MM.1S (cell line): ENCODE data around the gene HDAC1.

Experiments
- DNase-seq: peaks from one replicate; pipeline ENCODE4 v3.0.0-alpha.2; 2015
- H2AFZ ChIP-seq: fragments of 300-600 bp; sonication (generic); 2 replicates; pipeline ENCODE4 v1.6.0; 2016; ENCODE audit warnings: antibody characterized with exemption, low read length
- H3F3A ChIP-seq: fragments of 300-600 bp; sonication (generic); 2 replicates; pipeline ENCODE4 v1.6.1; 2016; ENCODE audit warnings: mild to moderate bottlenecking, antibody characterized with exemption, low read length, moderate library complexity, mixed read lengths; ENCODE audit not compliant: insufficient read depth
- H3K27ac ChIP-seq: fragments of 300-600 bp; sonication (generic); 2 replicates; pipeline ENCODE4 v1.5.1; 2016; ENCODE audit warnings: mild to moderate bottlenecking, low read length
- H3K27me3 ChIP-seq: fragments of 300-600 bp; sonication (generic); replicated peaks from 2 replicates; pipeline ENCODE4 v1.6.0; 2016; ENCODE audit warnings: low read length; ENCODE audit not compliant: insufficient read depth
- H3K36me3 ChIP-seq: fragments of 300-600 bp; sonication (generic); replicated peaks from 2 replicates; pipeline ENCODE4 v1.6.1; 2016; ENCODE audit warnings: mild to moderate bottlenecking, low read length, mixed read lengths; ENCODE audit not compliant: insufficient read depth
- H3K4me1 ChIP-seq: fragments of 300-600 bp; sonication (generic); 2 replicates; pipeline ENCODE4 v1.6.1; 2016; ENCODE audit warnings: low read length, mixed read lengths
- H3K4me2 ChIP-seq: fragments of 300-600 bp; sonication (generic); 2 replicates; pipeline ENCODE4 v1.6.0; 2016; ENCODE audit warnings: low read depth, low read length
- H3K4me3 ChIP-seq: fragments of 300-600 bp; sonication (generic); 2 replicates; pipeline ENCODE4 v1.5.1; 2016; ENCODE audit warnings: low read length, mixed read lengths
- H3K79me2 ChIP-seq: fragments of 300-600 bp; sonication (generic); 2 replicates; pipeline ENCODE4 v1.6.1; 2016; ENCODE audit warnings: mixed run types, low read length, mixed read lengths
- H3K9ac ChIP-seq: fragments of 300-600 bp; sonication (generic); 2 replicates; pipeline ENCODE4 v1.6.1; 2016; ENCODE audit warnings: low read length, mixed read lengths
- H3K9me2 ChIP-seq: fragments of 300-600 bp; sonication (generic); replicated peaks from 2 replicates; pipeline ENCODE4 v1.6.1; 2016; ENCODE audit warnings: mild to moderate bottlenecking, low read length, mixed read lengths; ENCODE audit not compliant: insufficient read depth
- H3K9me3 ChIP-seq: fragments of 300-600 bp; sonication (generic); replicated peaks from 2 replicates; pipeline ENCODE4 v1.6.1; 2016; ENCODE audit warnings: mild to moderate bottlenecking, low read length, mixed read lengths; ENCODE audit not compliant: insufficient read depth
- H4K20me1 ChIP-seq: fragments of 300-600 bp; sonication (generic); 2 replicates; pipeline ENCODE4 v1.6.1; 2016; ENCODE audit warnings: mild to moderate bottlenecking, low read length, moderate library complexity, mixed read lengths; ENCODE audit not compliant: insufficient read depth
- EZH2 ChIP-seq: fragments of 300-600 bp; sonication (generic); optimal IDR thresholded peaks from 2 replicates; pipeline ENCODE3; 2017; ENCODE audit warnings: low read depth, mild to moderate bottlenecking, antibody characterized with exemption, low read length, mixed read lengths
- EZH2phosphoT487 ChIP-seq: fragments of 300-600 bp; sonication (generic); IDR thresholded peaks from 2 replicates; pipeline ENCODE4 v1.6.1; 2018; ENCODE audit warnings: antibody characterized with exemption, low read length
- TF ChIP-seq, protein P1 (sequence below): fragments of 300-600 bp; sonication (generic); IDR thresholded peaks from 2 replicates; pipeline ENCODE4 v1.5.1; 2016; ENCODE audit warnings: antibody characterized with exemption, low read length, mixed read lengths

Gene HDAC1

DNA sequence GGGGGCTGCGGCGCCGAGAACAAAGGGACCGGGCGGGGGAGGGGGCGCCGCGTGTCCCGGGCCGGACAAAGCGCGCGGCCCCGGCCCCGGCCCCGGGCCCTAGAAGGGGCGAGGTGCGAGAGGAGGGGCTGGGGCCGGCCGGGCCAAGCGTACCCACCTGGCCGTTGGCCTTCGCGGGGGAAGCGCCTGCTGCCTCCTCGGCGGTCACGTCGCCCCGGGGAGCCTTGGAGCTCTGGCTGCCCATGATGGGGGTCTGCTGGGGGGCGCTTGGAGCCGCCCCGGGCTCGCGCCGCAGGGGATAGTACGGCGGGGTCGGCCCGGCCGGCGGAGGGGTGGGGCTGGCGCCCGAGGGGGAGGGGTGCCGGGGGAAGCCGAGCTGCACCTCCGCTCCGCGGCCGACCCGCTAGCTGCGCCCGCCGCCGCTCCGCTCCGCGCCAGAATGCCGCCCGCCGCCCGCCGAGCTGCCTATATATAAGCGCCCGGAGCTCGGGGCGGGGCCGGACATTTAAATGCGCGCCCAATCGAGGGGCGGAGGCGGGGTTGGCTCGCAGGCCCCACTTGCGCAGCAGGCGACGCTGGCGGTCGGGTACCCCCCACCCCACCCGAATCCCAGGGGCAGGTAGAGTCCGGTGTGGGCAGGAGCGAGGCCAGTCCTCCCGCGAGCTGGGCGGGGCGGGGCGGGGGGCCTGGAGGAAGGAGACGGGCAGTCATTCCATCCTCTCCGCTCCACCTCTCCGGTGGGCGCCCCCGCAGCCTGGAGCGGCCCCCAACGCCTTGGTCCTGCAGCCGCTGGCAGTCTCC is 44.1 kb downstream of the HDAC1 start, which contains the start of gene MARCKSL1:
MARCKSL1 (minus strand) TSS at position 444 of the 801 bp plus-strand sequence; CDS start at position 244, 200 bp downstream.
- no peaks in the 10 kb centered on the region for H3K27me3 ChIP-seq
- peak; percentile 74 for DNase-seq
- peaks cover 62% of the 10 kb centered on the region for H3K4me1 ChIP-seq
- peaks cover 9% of the 10 kb centered on the region for H3K79me2 ChIP-seq
- H3K27ac ChIP-seq, result peak within 1 kb of the TSS; percentile 67; the same call in 1 of the 2 replicates
- H3K36me3 ChIP-seq, result no peaks in the 10 kb centered on the region
- H3K4me3 ChIP-seq, result peak within 1 kb of the TSS; percentile 65
- peak within 1 kb of the TSS; percentile 57; the same call in 1 of the 2 replicates for H3K9ac ChIP-seq
- no peaks in the 10 kb centered on the region for H3K9me3 ChIP-seq
- H3F3A ChIP-seq, result peaks cover 47% of the 10 kb centered on the region
- no peaks in the 10 kb centered on the region for H4K20me1 ChIP-seq
- TF ChIP-seq, protein P1, sequence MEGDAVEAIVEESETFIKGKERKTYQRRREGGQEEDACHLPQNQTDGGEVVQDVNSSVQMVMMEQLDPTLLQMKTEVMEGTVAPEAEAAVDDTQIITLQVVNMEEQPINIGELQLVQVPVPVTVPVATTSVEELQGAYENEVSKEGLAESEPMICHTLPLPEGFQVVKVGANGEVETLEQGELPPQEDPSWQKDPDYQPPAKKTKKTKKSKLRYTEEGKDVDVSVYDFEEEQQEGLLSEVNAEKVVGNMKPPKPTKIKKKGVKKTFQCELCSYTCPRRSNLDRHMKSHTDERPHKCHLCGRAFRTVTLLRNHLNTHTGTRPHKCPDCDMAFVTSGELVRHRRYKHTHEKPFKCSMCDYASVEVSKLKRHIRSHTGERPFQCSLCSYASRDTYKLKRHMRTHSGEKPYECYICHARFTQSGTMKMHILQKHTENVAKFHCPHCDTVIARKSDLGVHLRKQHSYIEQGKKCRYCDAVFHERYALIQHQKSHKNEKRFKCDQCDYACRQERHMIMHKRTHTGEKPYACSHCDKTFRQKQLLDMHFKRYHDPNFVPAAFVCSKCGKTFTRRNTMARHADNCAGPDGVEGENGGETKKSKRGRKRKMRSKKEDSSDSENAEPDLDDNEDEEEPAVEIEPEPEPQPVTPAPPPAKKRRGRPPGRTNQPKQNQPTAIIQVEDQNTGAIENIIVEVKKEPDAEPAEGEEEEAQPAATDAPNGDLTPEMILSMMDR, result no peak
- no peak for TF ChIP-seq EZH2
- no peak for TF ChIP-seq EZH2phosphoT487
- peak within 1 kb of the TSS; percentile 40 for H2AFZ ChIP-seq
- H3K4me2 ChIP-seq, result peak within 1 kb of the TSS; percentile 79
- H3K9me2 ChIP-seq, result no peaks in the 10 kb centered on the region

DNA sequence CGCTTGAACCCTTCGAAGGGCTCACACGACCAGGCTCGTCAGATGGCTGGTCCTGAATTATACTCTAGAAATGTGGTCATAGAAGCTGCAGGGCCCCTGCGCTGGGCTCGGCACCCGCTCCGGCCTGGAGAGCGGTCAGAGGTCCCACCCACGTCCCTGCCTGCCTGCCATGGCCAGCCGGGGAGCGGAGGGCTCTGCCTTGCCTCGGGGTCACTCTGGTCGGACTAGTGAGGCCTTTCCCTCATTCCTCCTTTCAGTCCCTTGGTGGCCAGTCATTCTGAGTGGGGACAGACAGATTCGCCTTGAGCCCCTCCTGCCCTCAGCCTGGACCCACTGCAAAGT is 44.7 kb downstream of the HDAC1 start:
- H3K36me3 ChIP-seq, result no peaks in the 10 kb centered on the region
- H3K27ac ChIP-seq, result no peak overlapping the region; the same call in 1 of the 2 replicates
- TF ChIP-seq EZH2phosphoT487 (no peak), EZH2 (no peak)
- TF ChIP-seq, protein P1, result no peak
- H3K27me3 ChIP-seq, result no peaks in the 10 kb centered on the region
- H3K9ac ChIP-seq, result no peak overlapping the region
- H4K20me1 ChIP-seq, result no peaks in the 10 kb centered on the region
- H3K79me2 ChIP-seq, result peaks cover 9% of the 10 kb centered on the region
- H3K9me2 ChIP-seq, result no peaks in the 10 kb centered on the region
- H3K4me1 ChIP-seq, result peaks cover 60% of the 10 kb centered on the region
- peaks cover 47% of the 10 kb centered on the region for H3F3A ChIP-seq
- DNase-seq, result no peak
- no peak overlapping the region for H2AFZ ChIP-seq
- H3K4me2 ChIP-seq, result peak overlapping the region; percentile 77
- no peaks in the 10 kb centered on the region for H3K9me3 ChIP-seq
- no peak overlapping the region for H3K4me3 ChIP-seq

DNA sequence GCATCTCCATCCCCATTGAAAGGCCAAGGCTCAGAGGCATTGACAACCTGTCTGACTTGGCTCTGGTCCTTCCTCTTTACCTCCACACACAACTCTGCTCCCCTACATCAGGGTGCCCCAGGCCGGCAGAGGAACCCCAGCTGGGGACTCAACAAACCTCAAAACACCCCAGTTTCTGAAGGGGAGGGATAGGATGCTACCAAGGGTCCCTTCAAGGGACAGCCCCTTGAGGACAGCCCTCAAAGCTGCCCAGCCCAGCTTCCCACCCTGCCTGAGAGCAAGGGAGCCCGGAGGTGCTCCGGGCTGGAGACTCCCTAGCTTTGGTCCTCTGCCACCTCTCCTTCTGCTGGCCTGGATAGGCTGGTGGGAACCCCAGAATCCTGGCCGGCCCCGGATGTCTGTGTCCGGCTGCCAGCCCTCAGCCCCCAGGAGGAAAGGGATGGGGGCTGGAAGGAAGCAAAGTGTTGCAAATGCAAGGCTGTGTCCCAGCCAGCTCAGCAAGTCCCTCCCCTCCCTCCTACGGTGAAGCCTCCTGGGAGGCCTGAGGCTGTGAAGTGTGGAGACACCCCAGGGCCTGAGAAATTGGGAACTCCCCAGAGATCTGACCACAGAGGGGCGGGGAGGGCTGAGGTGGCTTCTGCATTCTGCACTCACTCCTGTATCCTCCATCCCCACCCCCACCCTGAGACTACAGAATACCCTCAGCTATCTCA is 45.2 kb downstream of the HDAC1 start:
- no peaks in the 10 kb centered on the region for H3K9me2 ChIP-seq
- peaks cover 46% of the 10 kb centered on the region for H3F3A ChIP-seq
- H3K27me3 ChIP-seq, result no peaks in the 10 kb centered on the region
- peak overlapping the region; percentile 28; the same call in 1 of the 2 replicates for H3K4me3 ChIP-seq
- peaks cover 59% of the 10 kb centered on the region for H3K4me1 ChIP-seq
- peak; percentile 87 for DNase-seq
- H4K20me1 ChIP-seq, result no peaks in the 10 kb centered on the region
- no peaks in the 10 kb centered on the region for H3K36me3 ChIP-seq
- no peaks in the 10 kb centered on the region for H3K9me3 ChIP-seq
- no peak overlapping the region for H3K9ac ChIP-seq
- 0 out of 2 replicates have a peak overlapping the region, but pooled peaks have one; percentile 40 for H2AFZ ChIP-seq
- peak overlapping the region; percentile 67; the same call in 1 of the 2 replicates for H3K27ac ChIP-seq
- TF ChIP-seq, protein P1, result no peak
- no peak for TF ChIP-seq EZH2phosphoT487
- peaks cover 9% of the 10 kb centered on the region for H3K79me2 ChIP-seq
- peak overlapping the region; percentile 77 for H3K4me2 ChIP-seq
